Measurements from ENCODE around the gene TNFAIP8.
A peak's percentile ranks its signal among the peaks of the same experiment; 100 is the strongest.

The TNFAIP8 gene

DNA sequence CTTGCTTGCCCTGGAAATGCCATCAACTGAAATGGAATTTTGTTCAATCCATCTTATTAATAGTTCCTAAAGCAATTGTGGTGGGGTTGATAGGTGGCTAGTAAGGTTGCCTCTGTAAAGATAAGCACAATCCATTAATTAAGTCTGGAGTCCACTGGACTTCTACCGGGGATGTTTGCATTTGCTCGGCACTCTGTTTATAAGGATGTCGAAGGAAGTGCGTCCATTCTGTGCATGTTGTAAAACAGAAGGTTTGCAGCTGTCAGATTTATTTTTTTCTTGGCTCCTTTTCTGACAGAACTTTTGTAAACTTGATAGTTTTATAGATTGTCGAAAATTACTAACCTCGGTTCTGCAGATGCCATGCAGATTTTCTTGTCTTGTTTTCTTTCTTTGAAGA lies 12.8 kb upstream of the TNFAIP8 start:
- no peak overlapping the region for H2AK5ac ChIP-seq (ENCODE audit: low read length)
- no CpG with 5 or more reads among the region's 6 CpGs for WGBS (ENCODE audit: extremely low coverage, insufficient coverage, low lambda C conversion rate)
- no peak overlapping the region for H2BK120ac ChIP-seq (ENCODE audit: low read depth, low read length)
- no peak overlapping the region for H3K4ac ChIP-seq (ENCODE audit: low read depth, low read length)
- H3K27ac ChIP-seq (ENCODE audit: low read depth, low read length): no peak overlapping the region
- no peak for DNase-seq
- no peaks in the 10 kb centered on the region for H3K79me1 ChIP-seq (ENCODE audit: low read length)
- no peaks in the 10 kb centered on the region for H3K27me3 ChIP-seq (ENCODE audit: insufficient read depth, low read length, poor library complexity)
- H2BK5ac ChIP-seq (ENCODE audit: low read length): no peak overlapping the region
- H2BK15ac ChIP-seq (replicated peaks; ENCODE audit: low read depth): no peak overlapping the region
- H3K23ac ChIP-seq (ENCODE audit: low read length): no peak overlapping the region
- H3K36me3 ChIP-seq (ENCODE audit: control insufficient read depth, insufficient read depth, low read length): no peaks in the 10 kb centered on the region
- no peak overlapping the region for H3K18ac ChIP-seq (ENCODE audit: low read length)
- H3K56ac ChIP-seq (ENCODE audit: low read length): no peak overlapping the region
- peaks cover 2% of the 10 kb centered on the region for H3K4me1 ChIP-seq (ENCODE audit: control insufficient read depth, low read depth, low read length)
- H3K79me2 ChIP-seq (ENCODE audit: control insufficient read depth, insufficient read depth, low read length): no peaks in the 10 kb centered on the region
- no peak overlapping the region for H3K4me2 ChIP-seq (ENCODE audit: low read length)
- H4K5ac ChIP-seq (ENCODE audit: low read length): no peak overlapping the region
- H4K8ac ChIP-seq (ENCODE audit: low read depth, low read length): no peak overlapping the region
- H3K4me3 ChIP-seq (ENCODE audit: low read length): no peak overlapping the region
- H3K9ac ChIP-seq (ENCODE audit: low read length): no peak overlapping the region

DNA sequence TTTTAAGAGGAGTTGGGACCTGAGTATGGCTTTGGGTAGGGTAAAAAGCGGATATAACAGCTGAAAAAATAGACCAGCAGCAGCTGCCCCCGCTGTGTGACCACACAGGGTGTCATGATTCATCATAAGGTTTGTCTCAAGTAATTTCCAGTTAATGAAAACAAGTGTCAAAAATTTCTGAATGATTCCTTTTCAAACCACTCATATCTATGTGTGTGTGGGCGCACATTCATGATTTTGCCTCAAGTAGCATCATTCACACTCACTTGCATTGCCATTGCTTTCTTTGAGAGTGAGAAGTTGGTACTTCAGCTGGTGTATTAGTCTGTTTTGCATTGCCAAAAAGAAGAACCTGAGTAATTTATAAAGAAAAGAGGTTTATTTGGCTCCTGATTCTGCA lies 12.1 kb upstream of the TNFAIP8 start:
- Histone ChIP-seq H4K5ac (ENCODE audit: low read length) (no peak overlapping the region), H3K9ac (ENCODE audit: low read length) (no peak overlapping the region), H3K27ac (ENCODE audit: low read depth, low read length) (no peak overlapping the region), H3K4me3 (ENCODE audit: low read length) (no peak overlapping the region), H4K8ac (ENCODE audit: low read depth, low read length) (no peak overlapping the region), H3K4ac (ENCODE audit: low read depth, low read length) (no peak overlapping the region), H3K4me1 (ENCODE audit: control insufficient read depth, low read depth, low read length) (peaks cover 2% of the 10 kb centered on the region), H3K23ac (ENCODE audit: low read length) (no peak overlapping the region), H3K18ac (ENCODE audit: low read length) (no peak overlapping the region), H2BK120ac (ENCODE audit: low read depth, low read length) (no peak overlapping the region), H2BK15ac (replicated peaks; ENCODE audit: low read depth) (no peak overlapping the region), H3K27me3 (ENCODE audit: insufficient read depth, low read length, poor library complexity) (no peaks in the 10 kb centered on the region), H3K56ac (ENCODE audit: low read length) (no peak overlapping the region), H3K36me3 (ENCODE audit: control insufficient read depth, insufficient read depth, low read length) (no peaks in the 10 kb centered on the region), H3K79me2 (ENCODE audit: control insufficient read depth, insufficient read depth, low read length) (no peaks in the 10 kb centered on the region), H3K4me2 (ENCODE audit: low read length) (no peak overlapping the region), H3K79me1 (ENCODE audit: low read length) (no peaks in the 10 kb centered on the region), H2BK5ac (ENCODE audit: low read length) (no peak overlapping the region), H2AK5ac (ENCODE audit: low read length) (no peak overlapping the region)
- DNase-seq: no peak
- WGBS (ENCODE audit: extremely low coverage, insufficient coverage, low lambda C conversion rate): no CpG with 5 or more reads among the region's 3 CpGs

DNA sequence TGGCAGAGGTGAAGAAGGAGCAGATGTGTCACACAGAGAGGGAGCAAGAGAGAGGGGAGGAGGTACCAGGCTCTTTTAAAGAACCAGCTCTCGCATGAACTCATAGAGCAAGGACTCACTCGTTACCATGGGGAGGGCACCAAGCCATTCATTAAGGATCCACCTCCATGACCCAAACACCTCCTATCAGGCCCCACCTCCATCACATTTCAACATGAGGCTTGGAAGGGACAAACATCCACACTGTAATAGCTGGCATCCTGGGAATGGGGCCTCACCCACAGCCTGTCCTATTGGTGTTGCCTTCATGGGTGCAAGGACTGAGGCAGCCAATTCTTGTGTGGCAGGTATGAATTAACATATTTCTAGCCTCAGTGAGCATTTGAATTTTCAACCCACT lies 11.6 kb upstream of the TNFAIP8 start:
- H3K4me2 ChIP-seq (ENCODE audit: low read length): no peak overlapping the region
- H3K18ac ChIP-seq (ENCODE audit: low read length): no peak overlapping the region
- H2BK120ac ChIP-seq (ENCODE audit: low read depth, low read length): no peak overlapping the region
- DNase-seq: no peak
- H3K4ac ChIP-seq (ENCODE audit: low read depth, low read length): no peak overlapping the region
- WGBS (ENCODE audit: extremely low coverage, insufficient coverage, low lambda C conversion rate): no CpG with 5 or more reads among the region's 2 CpGs
- H3K4me3 ChIP-seq (ENCODE audit: low read length): no peak overlapping the region
- H4K8ac ChIP-seq (ENCODE audit: low read depth, low read length): no peak overlapping the region
- H3K23ac ChIP-seq (ENCODE audit: low read length): no peak overlapping the region
- no peaks in the 10 kb centered on the region for H3K36me3 ChIP-seq (ENCODE audit: control insufficient read depth, insufficient read depth, low read length)
- H4K5ac ChIP-seq (ENCODE audit: low read length): no peak overlapping the region
- H3K9ac ChIP-seq (ENCODE audit: low read length): no peak overlapping the region
- no peak overlapping the region for H2BK5ac ChIP-seq (ENCODE audit: low read length)
- no peak overlapping the region for H2AK5ac ChIP-seq (ENCODE audit: low read length)
- H3K4me1 ChIP-seq (ENCODE audit: control insufficient read depth, low read depth, low read length): peaks cover 2% of the 10 kb centered on the region
- no peaks in the 10 kb centered on the region for H3K79me2 ChIP-seq (ENCODE audit: control insufficient read depth, insufficient read depth, low read length)
- H3K27ac ChIP-seq (ENCODE audit: low read depth, low read length): no peak overlapping the region
- H2BK15ac ChIP-seq (replicated peaks; ENCODE audit: low read depth): no peak overlapping the region
- H3K79me1 ChIP-seq (ENCODE audit: low read length): no peaks in the 10 kb centered on the region
- H3K27me3 ChIP-seq (ENCODE audit: insufficient read depth, low read length, poor library complexity): no peaks in the 10 kb centered on the region
- no peak overlapping the region for H3K56ac ChIP-seq (ENCODE audit: low read length)

DNA sequence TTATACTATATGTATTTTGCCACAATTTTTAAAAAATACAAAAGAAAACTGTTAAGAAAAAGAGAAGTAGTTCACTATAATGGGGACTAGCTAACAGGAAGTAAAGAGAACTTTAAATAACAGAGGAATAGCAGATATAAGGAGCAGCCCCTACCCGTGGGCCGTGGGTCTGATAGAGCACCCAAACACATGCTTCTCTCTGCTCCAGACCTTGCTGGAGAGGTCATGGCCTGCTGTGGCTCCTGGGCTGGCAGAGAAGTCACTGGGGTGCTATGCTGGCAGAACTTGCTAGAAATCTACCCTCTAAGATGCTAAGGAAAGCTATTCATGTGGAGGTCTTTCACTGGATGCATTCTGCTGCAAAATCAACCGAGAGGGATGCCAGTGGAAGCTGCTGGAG lies 10.0 kb upstream of the TNFAIP8 start:
- Histone ChIP-seq H4K5ac (ENCODE audit: low read length) (no peak overlapping the region), H3K79me2 (ENCODE audit: control insufficient read depth, insufficient read depth, low read length) (no peaks in the 10 kb centered on the region), H2AK5ac (ENCODE audit: low read length) (no peak overlapping the region), H3K18ac (ENCODE audit: low read length) (no peak overlapping the region), H3K4ac (ENCODE audit: low read depth, low read length) (no peak overlapping the region), H2BK15ac (replicated peaks; ENCODE audit: low read depth) (no peak overlapping the region), H3K27ac (ENCODE audit: low read depth, low read length) (no peak overlapping the region), H3K23ac (ENCODE audit: low read length) (no peak overlapping the region), H3K9ac (ENCODE audit: low read length) (no peak overlapping the region), H3K4me1 (ENCODE audit: control insufficient read depth, low read depth, low read length) (peaks cover 2% of the 10 kb centered on the region), H3K56ac (ENCODE audit: low read length) (no peak overlapping the region), H3K79me1 (ENCODE audit: low read length) (no peaks in the 10 kb centered on the region), H3K4me2 (ENCODE audit: low read length) (no peak overlapping the region), H4K8ac (ENCODE audit: low read depth, low read length) (no peak overlapping the region), H3K27me3 (ENCODE audit: insufficient read depth, low read length, poor library complexity) (no peaks in the 10 kb centered on the region), H2BK120ac (ENCODE audit: low read depth, low read length) (no peak overlapping the region), H3K4me3 (ENCODE audit: low read length) (no peak overlapping the region), H3K36me3 (ENCODE audit: control insufficient read depth, insufficient read depth, low read length) (no peaks in the 10 kb centered on the region), H2BK5ac (ENCODE audit: low read length) (no peak overlapping the region)
- DNase-seq: no peak
- WGBS (ENCODE audit: extremely low coverage, insufficient coverage, low lambda C conversion rate): no CpG with 5 or more reads among the region's 3 CpGs

DNA sequence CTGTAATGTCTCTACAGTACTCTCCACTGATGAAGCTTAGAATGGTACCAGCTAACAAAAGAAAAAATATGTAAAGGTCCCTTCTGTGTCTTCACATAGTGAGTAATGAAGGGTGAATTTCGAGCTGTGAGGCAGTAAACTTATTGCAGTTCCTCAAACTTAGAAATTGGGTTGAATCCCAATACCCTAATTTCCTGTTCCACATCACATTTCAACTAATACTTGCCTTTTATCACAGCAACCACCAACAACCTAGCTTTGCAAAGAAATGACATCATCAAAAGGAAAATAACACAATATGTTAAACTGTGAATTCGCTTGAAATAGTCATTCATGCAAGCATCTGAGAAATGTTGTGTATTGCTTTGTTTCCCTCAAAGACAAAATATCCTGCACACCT lies 9.4 kb upstream of the TNFAIP8 start:
- no peak overlapping the region for H4K8ac ChIP-seq (ENCODE audit: low read depth, low read length)
- H3K4ac ChIP-seq (ENCODE audit: low read depth, low read length): no peak overlapping the region
- H3K23ac ChIP-seq (ENCODE audit: low read length): no peak overlapping the region
- no peak overlapping the region for H2AK5ac ChIP-seq (ENCODE audit: low read length)
- H3K4me3 ChIP-seq (ENCODE audit: low read length): no peak overlapping the region
- no CpG with 5 or more reads among the region's 2 CpGs for WGBS (ENCODE audit: extremely low coverage, insufficient coverage, low lambda C conversion rate)
- H3K18ac ChIP-seq (ENCODE audit: low read length): no peak overlapping the region
- H2BK15ac ChIP-seq (replicated peaks; ENCODE audit: low read depth): no peak overlapping the region
- H3K79me2 ChIP-seq (ENCODE audit: control insufficient read depth, insufficient read depth, low read length): no peaks in the 10 kb centered on the region
- no peak overlapping the region for H3K4me2 ChIP-seq (ENCODE audit: low read length)
- no peak overlapping the region for H4K5ac ChIP-seq (ENCODE audit: low read length)
- H3K9ac ChIP-seq (ENCODE audit: low read length): no peak overlapping the region
- no peak overlapping the region for H3K27ac ChIP-seq (ENCODE audit: low read depth, low read length)
- DNase-seq: no peak
- H3K4me1 ChIP-seq (ENCODE audit: control insufficient read depth, low read depth, low read length): peaks cover 2% of the 10 kb centered on the region
- H3K36me3 ChIP-seq (ENCODE audit: control insufficient read depth, insufficient read depth, low read length): no peaks in the 10 kb centered on the region
- no peaks in the 10 kb centered on the region for H3K79me1 ChIP-seq (ENCODE audit: low read length)
- H2BK5ac ChIP-seq (ENCODE audit: low read length): no peak overlapping the region
- H3K56ac ChIP-seq (ENCODE audit: low read length): no peak overlapping the region
- no peak overlapping the region for H2BK120ac ChIP-seq (ENCODE audit: low read depth, low read length)
- H3K27me3 ChIP-seq (ENCODE audit: insufficient read depth, low read length, poor library complexity): no peaks in the 10 kb centered on the region

DNA sequence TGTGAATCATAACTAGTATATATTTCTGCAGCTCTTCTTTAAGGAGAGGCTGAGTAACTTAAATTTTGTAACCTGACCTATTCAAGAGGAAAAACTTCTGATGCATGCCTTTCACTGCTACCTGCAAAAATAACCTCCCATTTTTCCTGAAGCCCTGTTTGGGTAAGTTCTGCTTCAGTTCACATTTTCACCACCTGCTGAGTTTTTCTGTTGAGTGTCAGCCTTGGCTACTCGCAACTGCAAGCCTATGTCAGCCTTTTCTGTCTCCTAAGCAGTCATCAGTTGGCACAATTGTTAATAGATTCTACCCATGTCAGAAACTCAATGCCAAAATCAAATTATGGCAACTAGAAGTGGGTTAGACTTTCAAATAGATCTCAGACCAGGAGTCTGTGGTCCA lies 8.2 kb upstream of the TNFAIP8 start:
- H3K56ac ChIP-seq (ENCODE audit: low read length): no peak overlapping the region
- no peaks in the 10 kb centered on the region for H3K79me2 ChIP-seq (ENCODE audit: control insufficient read depth, insufficient read depth, low read length)
- H3K23ac ChIP-seq (ENCODE audit: low read length): no peak overlapping the region
- H2BK15ac ChIP-seq (replicated peaks; ENCODE audit: low read depth): no peak overlapping the region
- no peak overlapping the region for H4K5ac ChIP-seq (ENCODE audit: low read length)
- H3K4me2 ChIP-seq (ENCODE audit: low read length): no peak overlapping the region
- H3K36me3 ChIP-seq (ENCODE audit: control insufficient read depth, insufficient read depth, low read length): no peaks in the 10 kb centered on the region
- H3K4ac ChIP-seq (ENCODE audit: low read depth, low read length): no peak overlapping the region
- no peak overlapping the region for H2BK120ac ChIP-seq (ENCODE audit: low read depth, low read length)
- no peak overlapping the region for H4K8ac ChIP-seq (ENCODE audit: low read depth, low read length)
- no peak overlapping the region for H2AK5ac ChIP-seq (ENCODE audit: low read length)
- no peak overlapping the region for H3K4me3 ChIP-seq (ENCODE audit: low read length)
- H3K18ac ChIP-seq (ENCODE audit: low read length): peak overlapping the region; percentile 9
- no CpG with 5 or more reads among the region's 1 CpG for WGBS (ENCODE audit: extremely low coverage, insufficient coverage, low lambda C conversion rate)
- DNase-seq: no peak
- H3K27me3 ChIP-seq (ENCODE audit: insufficient read depth, low read length, poor library complexity): no peaks in the 10 kb centered on the region
- H3K27ac ChIP-seq (ENCODE audit: low read depth, low read length): no peak overlapping the region
- H3K79me1 ChIP-seq (ENCODE audit: low read length): no peaks in the 10 kb centered on the region
- no peak overlapping the region for H2BK5ac ChIP-seq (ENCODE audit: low read length)
- no peak overlapping the region for H3K9ac ChIP-seq (ENCODE audit: low read length)
- H3K4me1 ChIP-seq (ENCODE audit: control insufficient read depth, low read depth, low read length): peaks cover 2% of the 10 kb centered on the region

All from mesendoderm (in vitro differentiated cells).